ENCODE data around the gene TRDMT1.

Gene TRDMT1

GRCh38 chr10:17226891-17227303 lies 25.4 kb upstream of the TRDMT1 start:
- Histone ChIP-seq H3K9me3 (ENCODE audit: control insufficient read depth, insufficient read depth, low read length) (no peaks in the 10 kb centered on the region), H3K4me3 (ENCODE audit: low read length) (no peak overlapping the region), H3F3A (ENCODE audit: control insufficient read depth, insufficient read depth) (peaks cover 7% of the 10 kb centered on the region), H4K20me1 (ENCODE audit: control insufficient read depth, insufficient read depth, low read depth, low read length) (no peaks in the 10 kb centered on the region), H3K79me2 (ENCODE audit: control insufficient read depth, low read length) (peaks cover 2% of the 10 kb centered on the region; the same call in 1 of the 2 replicates), H3K9me2 (replicated peaks; ENCODE audit: control insufficient read depth, low read length) (no peaks in the 10 kb centered on the region), H3K27me3 (ENCODE audit: control insufficient read depth, low read length) (peaks cover 44% of the 10 kb centered on the region), H3K27ac (ENCODE audit: low read depth, low read length) (no peak overlapping the region), H3K36me3 (ENCODE audit: control insufficient read depth, low read length) (peaks cover 5% of the 10 kb centered on the region; the same call in 1 of the 2 replicates), H3K4me2 (ENCODE audit: low read length) (no peak overlapping the region), H3K4me1 (ENCODE audit: control insufficient read depth, low read length) (peaks cover 33% of the 10 kb centered on the region)
- TF ChIP-seq, protein P1, sequence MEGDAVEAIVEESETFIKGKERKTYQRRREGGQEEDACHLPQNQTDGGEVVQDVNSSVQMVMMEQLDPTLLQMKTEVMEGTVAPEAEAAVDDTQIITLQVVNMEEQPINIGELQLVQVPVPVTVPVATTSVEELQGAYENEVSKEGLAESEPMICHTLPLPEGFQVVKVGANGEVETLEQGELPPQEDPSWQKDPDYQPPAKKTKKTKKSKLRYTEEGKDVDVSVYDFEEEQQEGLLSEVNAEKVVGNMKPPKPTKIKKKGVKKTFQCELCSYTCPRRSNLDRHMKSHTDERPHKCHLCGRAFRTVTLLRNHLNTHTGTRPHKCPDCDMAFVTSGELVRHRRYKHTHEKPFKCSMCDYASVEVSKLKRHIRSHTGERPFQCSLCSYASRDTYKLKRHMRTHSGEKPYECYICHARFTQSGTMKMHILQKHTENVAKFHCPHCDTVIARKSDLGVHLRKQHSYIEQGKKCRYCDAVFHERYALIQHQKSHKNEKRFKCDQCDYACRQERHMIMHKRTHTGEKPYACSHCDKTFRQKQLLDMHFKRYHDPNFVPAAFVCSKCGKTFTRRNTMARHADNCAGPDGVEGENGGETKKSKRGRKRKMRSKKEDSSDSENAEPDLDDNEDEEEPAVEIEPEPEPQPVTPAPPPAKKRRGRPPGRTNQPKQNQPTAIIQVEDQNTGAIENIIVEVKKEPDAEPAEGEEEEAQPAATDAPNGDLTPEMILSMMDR (IDR thresholded peaks at IDR 0.05; ENCODE audit: low read depth, low read length, poor library complexity, severe bottlenecking): no peak
- no peak for TF ChIP-seq EZH2phosphoT487 (IDR thresholded peaks at IDR 0.05; ENCODE audit: borderline replicate concordance, low read length)

- Histone ChIP-seq H3K27me3 (ENCODE audit: control insufficient read depth, low read length) (peaks cover 39% of the 10 kb centered on the region), H3K79me2 (ENCODE audit: control insufficient read depth, low read length) (no peaks in the 10 kb centered on the region; the same call in 1 of the 2 replicates), H3F3A (ENCODE audit: control insufficient read depth, insufficient read depth) (peaks cover 7% of the 10 kb centered on the region), H3K36me3 (ENCODE audit: control insufficient read depth, low read length) (no peaks in the 10 kb centered on the region), H3K9me2 (replicated peaks; ENCODE audit: control insufficient read depth, low read length) (no peaks in the 10 kb centered on the region), H3K27ac (ENCODE audit: low read depth, low read length) (no peak overlapping the region), H4K20me1 (ENCODE audit: control insufficient read depth, insufficient read depth, low read depth, low read length) (no peaks in the 10 kb centered on the region), H3K4me1 (ENCODE audit: control insufficient read depth, low read length) (peaks cover 27% of the 10 kb centered on the region), H3K4me2 (ENCODE audit: low read length) (no peak overlapping the region), H3K4me3 (ENCODE audit: low read length) (no peak overlapping the region), H3K9me3 (ENCODE audit: control insufficient read depth, insufficient read depth, low read length) (no peaks in the 10 kb centered on the region)
- no peak for TF ChIP-seq EZH2phosphoT487 (IDR thresholded peaks at IDR 0.05; ENCODE audit: borderline replicate concordance, low read length)
- TF ChIP-seq, protein P1 (IDR thresholded peaks at IDR 0.05; ENCODE audit: low read depth, low read length, poor library complexity, severe bottlenecking): no peak
Measured at GRCh38 chr10:17225808-17226207, 24.3 kb upstream of the TRDMT1 start.

- no peak overlapping the region for H3K4me2 ChIP-seq (ENCODE audit: low read length)
Measured at GRCh38 chr10:17222329-17222728, 20.9 kb upstream of the TRDMT1 start.

More at GRCh38 chr10:17222329-17222728, 20.9 kb upstream of the TRDMT1 start:
- Histone ChIP-seq H3K27ac (ENCODE audit: low read depth, low read length) (no peak overlapping the region), H3K4me3 (ENCODE audit: low read length) (no peak overlapping the region), H3K9me2 (replicated peaks; ENCODE audit: control insufficient read depth, low read length) (no peaks in the 10 kb centered on the region), H3K79me2 (ENCODE audit: control insufficient read depth, low read length) (no peaks in the 10 kb centered on the region), H3K27me3 (ENCODE audit: control insufficient read depth, low read length) (peaks cover 17% of the 10 kb centered on the region), H3K9me3 (ENCODE audit: control insufficient read depth, insufficient read depth, low read length) (no peaks in the 10 kb centered on the region), H4K20me1 (ENCODE audit: control insufficient read depth, insufficient read depth, low read depth, low read length) (no peaks in the 10 kb centered on the region), H3K4me1 (ENCODE audit: control insufficient read depth, low read length) (peaks cover under 1% of the 10 kb centered on the region), H3F3A (ENCODE audit: control insufficient read depth, insufficient read depth) (peaks cover under 1% of the 10 kb centered on the region; the same call in 1 of the 2 replicates), H3K36me3 (ENCODE audit: control insufficient read depth, low read length) (no peaks in the 10 kb centered on the region)
- TF ChIP-seq EZH2phosphoT487 (IDR thresholded peaks at IDR 0.05; ENCODE audit: borderline replicate concordance, low read length): no peak
- TF ChIP-seq, protein P1 (IDR thresholded peaks at IDR 0.05; ENCODE audit: low read depth, low read length, poor library complexity, severe bottlenecking): no peak

Data from DOHH2 (cell line).